NB4 (cell line): ENCODE measurements around the gene FEZF2.

ENCODE experiments used
- MAX ChIP-seq: IDR thresholded peaks from 2 replicates; pipeline ENCODE4 v1.6.1; 2011; ENCODE audit warnings: low read depth, low read length
- MYC ChIP-seq: IDR thresholded peaks from 2 replicates; pipeline ENCODE4 v1.6.1; 2011; ENCODE audit warnings: low read depth, low read length
- POLR2A ChIP-seq: IDR thresholded peaks from 2 replicates; pipeline ENCODE4 v1.6.1; 2011; ENCODE audit warnings: mild to moderate bottlenecking; ENCODE audit not compliant: insufficient read length; ENCODE audit errors: extremely low read depth
- TF ChIP-seq, protein P1 (sequence below): IDR thresholded peaks from one replicate; pipeline ENCODE4 v1.5.1; 2012; ENCODE audit warnings: low read depth, low read length

- TF ChIP-seq, protein P1, sequence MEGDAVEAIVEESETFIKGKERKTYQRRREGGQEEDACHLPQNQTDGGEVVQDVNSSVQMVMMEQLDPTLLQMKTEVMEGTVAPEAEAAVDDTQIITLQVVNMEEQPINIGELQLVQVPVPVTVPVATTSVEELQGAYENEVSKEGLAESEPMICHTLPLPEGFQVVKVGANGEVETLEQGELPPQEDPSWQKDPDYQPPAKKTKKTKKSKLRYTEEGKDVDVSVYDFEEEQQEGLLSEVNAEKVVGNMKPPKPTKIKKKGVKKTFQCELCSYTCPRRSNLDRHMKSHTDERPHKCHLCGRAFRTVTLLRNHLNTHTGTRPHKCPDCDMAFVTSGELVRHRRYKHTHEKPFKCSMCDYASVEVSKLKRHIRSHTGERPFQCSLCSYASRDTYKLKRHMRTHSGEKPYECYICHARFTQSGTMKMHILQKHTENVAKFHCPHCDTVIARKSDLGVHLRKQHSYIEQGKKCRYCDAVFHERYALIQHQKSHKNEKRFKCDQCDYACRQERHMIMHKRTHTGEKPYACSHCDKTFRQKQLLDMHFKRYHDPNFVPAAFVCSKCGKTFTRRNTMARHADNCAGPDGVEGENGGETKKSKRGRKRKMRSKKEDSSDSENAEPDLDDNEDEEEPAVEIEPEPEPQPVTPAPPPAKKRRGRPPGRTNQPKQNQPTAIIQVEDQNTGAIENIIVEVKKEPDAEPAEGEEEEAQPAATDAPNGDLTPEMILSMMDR, result no peak
- TF ChIP-seq POLR2A (no peak), MAX (no peak), MYC (no peak)
Measured at GRCh38 chr3:62404321-62404720, 31.0 kb upstream of the FEZF2 start.
